Umbilical cord (tissue), 2 donors: ENCODE data around the gene FILIP1. TPM values are rescaled to one million over a fixed set of nuclear protein-coding genes. Genes with fewer than 3 reads are reported as not detected.
A peak's percentile ranks its signal among the peaks of the same experiment; 100 is the strongest.

ENCODE experiments used
- DNase-seq: peaks from one replicate; pipeline ENCODE4 v3.0.0-alpha.2; 2015; ENCODE audit warnings: low spot score
- total RNA-seq: library from RNA; depleted of rRNA; stranded (reverse); fragments of >200 nt; gene quantifications from one replicate; pipeline ENCODE4 v1.2.3, GENCODE V29; 2014; ENCODE audit warnings: low replicate concordance; ENCODE audit not compliant: insufficient read depth

The FILIP1 gene
- total RNA-seq, 1 donor from 2014 or later, result 79.2 TPM

DNA sequence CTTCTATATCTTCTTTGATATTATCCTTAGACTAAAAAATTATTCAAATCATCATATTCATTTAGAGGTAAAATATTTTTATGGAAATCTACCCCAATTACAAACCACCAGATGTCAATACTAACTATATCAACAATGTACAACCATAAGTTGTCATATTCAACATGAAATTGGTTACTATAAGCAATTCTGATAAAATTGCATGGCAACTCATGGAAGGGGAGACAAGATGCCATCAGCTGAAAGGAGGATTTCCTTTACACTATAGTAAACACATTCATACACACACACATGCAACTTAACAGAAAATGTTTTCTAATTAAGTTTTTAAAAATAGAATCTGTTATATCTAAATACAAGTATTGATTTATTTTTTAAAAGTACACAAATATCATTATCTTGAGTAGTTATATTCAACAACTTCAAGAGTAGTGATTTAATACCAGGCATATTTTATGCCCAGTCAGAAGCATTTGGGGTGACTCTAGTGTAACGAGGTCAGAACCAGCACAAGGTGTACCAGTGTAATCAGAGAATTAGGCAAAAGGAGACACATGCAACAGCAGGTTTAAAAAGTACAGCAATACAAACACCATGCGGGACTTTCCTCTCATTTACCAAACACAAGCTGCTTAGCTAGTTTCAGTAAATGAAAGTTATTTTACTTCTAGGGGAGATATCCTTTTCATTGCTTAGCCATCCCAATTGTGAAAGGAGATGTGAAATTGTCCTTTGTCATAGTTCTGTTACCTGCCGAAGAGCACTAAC, 1.0 kb downstream of the FILIP1 start:
- DNase-seq, result peak; percentile 30

DNA sequence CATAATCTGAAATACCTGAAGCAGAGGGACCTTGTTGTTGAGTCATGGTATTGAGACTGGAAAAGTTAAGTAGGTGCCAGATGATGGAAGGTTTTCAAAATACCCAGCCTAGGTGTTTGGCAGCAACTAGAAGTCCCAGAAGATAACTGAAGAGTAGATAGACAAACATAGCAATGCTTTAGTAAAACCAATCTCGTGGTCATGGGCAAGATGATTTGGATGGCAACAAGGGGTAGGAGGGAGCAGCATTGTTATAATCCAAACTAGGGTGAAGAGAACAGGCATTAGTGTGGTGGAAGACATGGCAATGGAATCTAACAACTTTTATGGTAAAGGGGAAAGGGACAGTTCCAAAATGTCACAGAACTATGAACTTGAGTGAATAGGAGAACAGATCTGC, 2.3 kb downstream of the FILIP1 start:
- DNase-seq, result no peak

DNA sequence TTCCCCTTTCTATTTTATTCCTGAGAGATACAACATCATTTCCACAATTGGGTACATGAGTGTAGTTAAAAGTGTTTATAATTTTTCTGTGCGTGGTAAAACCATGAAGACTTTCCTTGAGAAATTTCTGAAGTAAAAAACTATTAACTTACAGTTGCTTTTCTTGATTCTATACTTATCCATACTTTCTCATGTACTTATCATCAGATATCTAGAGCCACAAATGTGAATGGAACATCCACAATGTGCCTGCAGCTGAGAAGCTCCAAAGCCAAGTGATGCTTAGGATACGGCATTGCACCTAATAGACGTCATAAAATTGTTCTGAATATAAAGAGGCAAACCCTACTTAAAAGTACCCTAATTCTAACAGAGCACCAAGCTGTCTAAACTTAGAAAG, 2.9 kb downstream of the FILIP1 start:
- peak; percentile 23 for DNase-seq

DNA sequence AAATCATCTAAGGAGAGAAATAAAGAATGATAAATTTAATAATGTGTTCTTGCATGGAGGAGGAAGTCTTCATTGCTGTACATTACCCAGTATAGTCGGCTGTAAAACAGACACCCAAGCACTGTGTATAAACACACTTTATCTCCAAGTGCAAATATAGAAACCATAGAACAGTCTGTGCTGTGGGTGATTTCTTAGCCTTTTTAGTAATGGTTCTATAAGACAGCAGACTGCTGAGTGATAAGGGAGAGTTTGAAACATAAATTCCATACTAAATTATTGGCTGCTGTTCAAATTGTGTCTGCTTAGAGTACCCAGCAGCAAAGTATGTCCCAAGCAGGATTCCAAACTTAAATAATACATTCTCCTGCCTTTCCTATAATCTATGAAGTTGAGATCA, 4.6 kb downstream of the FILIP1 start:
- DNase-seq, result peak; percentile 94

DNA sequence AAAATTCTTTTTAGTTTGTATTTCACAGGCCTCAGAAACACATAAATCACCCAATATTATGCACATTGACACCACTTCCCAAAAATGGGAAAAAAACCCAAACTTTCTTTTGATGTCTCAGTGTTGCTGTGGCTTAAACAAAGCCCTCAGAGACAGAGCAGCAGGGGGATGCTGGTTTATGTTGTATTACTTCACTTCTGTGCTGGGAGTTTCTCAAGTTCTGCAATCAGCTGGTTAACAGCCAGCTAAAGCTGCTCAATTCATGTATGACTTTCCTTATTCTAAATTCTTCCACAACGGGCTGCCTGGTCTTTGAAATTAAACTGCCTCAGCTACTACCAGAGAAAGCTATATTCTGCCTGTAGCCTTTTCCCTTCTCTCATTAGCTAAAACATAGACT, 5.6 kb downstream of the FILIP1 start:
- DNase-seq, result peak; percentile 96

DNA sequence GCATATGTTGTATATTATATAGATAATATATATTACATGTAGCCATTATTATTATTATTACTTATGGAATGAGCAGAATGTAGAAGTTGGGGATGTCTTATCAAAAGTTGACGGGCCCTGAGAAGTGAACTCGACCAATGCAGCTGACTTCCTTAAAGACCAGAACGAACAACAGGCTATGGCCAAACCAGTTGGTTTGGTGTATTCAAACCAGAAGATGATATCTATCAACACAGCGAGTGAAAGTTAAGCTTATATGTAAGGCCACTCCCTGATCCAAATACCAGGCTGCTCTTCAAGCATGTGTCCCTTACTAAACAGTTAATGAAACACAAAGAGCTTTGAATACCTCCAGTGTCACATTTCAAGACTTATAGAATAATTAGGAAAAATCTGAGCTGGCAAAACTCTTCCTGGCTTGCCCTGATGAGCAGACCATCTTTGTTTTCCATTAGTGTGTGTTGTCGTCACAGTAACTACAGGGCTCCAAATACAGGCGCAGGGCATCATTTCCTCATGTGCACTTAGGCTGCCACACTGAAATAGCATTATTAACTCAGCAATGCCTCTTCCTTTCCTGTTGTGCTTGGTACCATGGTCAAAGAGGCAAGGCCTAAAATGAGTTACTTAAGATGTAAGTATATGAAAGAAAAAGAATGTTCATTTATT, 6.6 kb downstream of the FILIP1 start:
- DNase-seq, result peak; percentile 29

DNA sequence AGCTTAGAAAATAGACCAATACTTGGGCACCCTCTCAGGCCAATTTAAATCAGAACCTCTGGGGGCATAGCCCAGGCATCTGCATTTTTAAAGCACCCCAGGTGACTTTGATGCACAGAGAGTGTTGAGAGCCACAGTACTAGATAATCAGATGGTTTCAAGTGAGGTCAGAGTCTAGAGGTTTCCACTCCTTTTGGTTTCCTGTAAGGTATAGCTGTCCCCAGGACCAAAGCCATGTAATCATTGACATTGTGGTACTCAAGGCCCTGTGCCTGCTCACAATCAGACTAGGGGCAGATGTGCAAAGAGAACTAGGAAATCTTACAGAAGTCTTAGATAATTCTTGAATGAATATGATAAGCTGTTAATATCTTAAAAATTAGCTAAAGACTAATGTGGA, 9.1 kb downstream of the FILIP1 start:
- no peak for DNase-seq

DNA sequence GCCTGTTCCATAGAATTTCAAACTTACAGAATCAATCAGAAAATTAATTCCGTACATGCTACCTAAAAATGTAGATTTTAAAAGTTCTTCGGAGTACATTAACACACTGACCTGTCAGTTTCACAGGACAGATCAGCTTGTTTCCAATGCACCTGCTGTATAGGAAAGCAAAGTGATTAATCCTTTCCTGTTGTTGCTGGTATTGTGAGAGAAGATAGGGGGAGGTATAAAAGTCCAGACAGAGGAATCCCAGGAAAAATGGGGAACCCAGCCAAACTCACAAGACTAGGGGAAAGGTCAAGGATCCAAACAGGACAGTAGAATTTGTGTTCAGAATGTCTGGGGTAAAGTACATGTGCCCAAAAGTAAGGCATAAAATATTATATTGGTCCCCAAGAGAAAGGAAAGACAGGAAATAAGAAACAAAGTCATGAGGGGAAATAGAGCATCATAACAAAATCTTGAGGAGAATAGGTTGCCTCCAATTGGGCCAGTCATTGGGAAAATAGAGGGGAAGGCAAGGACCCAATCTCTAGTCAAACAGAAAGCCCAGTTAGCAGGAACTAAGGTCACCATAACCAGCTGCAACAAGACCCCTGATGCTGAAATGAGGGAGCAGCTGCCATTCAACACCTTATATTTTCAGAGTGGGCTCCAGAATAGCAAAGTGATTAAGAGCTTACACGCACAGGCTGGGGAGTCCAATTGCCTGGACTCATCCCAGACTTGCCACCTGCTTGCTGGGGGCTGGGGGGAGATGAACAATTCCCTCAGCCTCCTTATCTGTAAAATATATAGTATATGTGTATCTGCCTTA, 10.3 kb downstream of the FILIP1 start:
- no peak for DNase-seq

DNA sequence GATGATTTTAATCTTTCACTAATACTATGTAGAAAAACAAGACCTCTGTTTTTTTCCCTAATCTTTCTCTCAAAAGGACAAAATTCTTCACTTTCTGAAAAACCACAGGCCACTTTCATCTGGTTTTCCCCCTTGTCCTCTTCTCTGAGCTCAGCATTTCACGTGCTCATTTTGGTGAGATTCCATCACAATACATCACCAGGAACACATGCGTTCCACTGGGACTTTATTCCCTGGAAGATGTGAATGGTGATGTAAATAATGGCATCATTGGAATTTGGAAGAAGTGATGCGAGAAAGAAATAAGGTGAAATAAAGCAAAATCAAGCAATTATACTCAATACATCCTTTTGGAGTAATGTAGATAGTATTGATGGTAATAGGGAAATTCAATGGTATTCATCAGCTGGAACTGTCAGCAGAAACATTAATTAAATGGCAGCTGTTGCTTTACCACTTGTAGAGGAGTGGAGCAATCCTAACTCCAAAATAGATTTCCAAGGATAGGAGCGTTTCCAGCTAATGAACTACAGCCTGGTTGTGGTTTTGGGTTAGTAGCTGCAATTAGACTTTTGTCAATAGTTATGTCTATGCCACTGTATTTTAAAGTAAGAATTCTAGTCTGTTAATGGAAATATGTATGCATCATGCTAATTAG, 11.5 kb downstream of the FILIP1 start:
- no peak for DNase-seq

DNA sequence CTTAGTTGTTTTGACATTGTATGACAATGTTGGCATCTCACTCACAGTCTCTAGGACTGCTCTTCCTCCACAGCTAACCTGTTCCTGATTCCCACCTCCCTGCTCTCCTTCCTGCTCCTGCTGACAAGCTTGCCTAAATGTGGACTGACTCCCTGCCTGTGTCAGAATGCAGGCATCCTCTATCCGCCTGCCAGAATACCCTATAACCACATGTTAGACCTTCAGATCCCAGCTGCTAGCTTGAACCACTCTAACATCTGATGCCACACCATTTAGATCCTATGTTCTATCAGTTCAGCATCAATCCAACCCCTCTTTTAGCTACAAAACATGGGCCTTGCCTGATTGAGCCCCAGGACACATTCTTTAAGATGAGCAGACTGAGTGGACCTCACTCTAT, 12.2 kb downstream of the FILIP1 start:
- DNase-seq, result no peak

DNA sequence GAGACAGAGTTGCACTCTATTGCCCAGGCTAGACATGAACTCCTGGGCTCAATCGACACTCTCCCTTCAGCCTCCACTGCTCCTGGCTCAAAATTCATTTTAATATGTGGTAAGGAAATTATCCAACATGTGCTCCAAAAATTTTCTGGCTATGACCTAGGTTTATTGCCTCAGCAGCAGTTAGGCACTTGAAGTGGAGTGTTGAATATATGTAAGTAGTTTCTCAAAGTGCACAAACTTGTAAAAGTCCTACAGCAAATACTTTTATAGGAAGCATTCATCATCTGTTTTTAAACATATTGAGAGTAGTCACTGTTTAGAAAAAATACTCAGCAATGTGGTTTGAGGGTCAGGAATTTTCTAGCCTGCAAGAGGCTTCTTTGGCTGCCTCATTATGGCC, 13.2 kb downstream of the FILIP1 start:
- DNase-seq, result no peak

DNA sequence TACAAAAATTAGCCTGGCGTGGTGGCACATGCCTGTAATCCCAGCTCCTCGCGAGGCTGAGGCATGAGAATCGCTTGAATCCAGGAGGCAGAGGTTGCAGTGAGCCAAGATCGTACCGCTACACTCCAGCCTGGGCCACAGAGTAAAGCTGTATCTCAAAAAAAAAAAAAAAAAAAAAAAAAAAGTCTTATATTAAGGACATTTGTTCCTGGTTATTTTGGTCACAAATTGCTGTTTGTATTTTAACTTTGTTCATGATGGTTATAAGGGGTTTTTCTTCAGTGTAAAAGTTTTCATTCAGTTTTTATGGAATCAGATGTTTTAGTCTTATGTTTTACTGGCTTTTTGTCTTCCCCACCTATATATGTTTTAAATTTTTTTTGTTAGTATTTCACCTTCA, 13.9 kb downstream of the FILIP1 start:
- DNase-seq, result no peak

DNA sequence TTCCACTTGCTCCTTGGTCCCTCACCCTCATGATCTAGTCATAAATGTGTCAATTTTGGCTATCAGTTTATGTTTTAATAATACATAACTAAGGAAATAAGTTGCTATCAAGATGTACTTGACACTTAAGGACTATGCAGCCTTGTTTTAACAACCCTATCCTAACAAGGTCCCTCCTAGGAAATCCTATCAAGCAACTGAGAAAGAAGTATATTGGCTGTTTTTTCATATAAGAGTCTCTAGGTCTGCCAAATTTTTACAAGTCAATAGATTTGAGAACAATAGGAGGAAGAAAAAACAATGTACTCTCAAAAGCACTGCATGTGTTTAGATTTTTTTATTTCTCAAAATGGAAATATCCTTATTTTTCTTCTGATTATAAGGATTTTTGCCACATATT, 14.7 kb downstream of the FILIP1 start:
- no peak for DNase-seq

DNA sequence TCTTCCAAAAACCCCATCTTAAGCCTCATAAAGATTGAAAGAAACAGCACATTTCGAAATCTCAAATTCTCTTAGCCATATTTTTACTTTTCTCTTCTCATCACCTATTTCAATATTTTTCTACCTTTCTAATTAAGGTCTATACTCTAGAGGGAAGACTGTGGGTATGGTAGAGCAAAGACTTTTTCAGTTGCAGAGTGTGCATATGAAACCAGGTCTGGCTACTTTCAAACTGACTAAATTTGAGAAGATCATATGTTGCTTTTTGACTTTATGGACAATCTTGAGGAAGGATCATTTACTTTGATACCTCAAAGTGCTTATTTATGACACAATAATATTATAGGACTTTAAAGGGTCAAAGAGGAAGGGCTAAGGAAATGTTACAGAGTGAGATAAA, 20.7 kb downstream of the FILIP1 start:
- no peak for DNase-seq

DNA sequence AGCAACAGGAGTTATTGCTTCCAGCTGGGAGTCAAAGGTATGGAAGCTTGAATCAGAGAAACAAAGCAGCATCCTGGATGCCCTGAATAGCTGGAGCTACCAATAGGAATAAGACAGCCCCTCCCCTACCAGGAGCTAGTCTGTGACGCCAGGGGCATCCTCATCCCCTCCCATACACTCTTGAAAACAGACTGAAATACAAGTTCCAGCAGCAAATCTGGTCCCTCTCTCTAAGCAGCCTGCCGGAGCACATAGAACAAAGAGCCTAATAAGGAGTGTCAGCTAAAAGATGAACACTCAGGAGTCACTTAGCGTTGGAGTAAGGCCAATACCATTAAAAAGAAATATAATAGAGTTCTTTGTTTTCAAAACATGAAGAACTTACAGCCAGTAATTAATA, 25.6 kb downstream of the FILIP1 start:
- no peak for DNase-seq

DNA sequence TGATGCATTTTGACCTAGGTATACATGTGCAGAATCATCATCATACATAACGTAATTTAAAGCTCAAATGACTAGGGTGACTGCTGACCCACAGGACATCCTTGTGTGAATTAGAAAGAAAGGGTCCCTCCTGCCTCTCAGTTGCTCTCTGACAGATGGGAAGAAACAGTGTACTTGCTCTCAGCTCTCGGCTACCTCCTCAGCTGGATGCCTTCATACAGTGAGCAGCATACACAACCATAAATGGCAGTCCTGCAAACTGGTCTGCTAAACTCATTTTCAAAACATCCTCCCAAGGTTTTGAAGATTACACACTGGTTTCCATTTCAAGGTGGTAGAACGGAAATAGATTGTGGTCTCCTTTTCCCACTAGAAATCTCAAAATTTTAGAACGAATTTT, 26.3 kb downstream of the FILIP1 start:
- DNase-seq, result no peak

DNA sequence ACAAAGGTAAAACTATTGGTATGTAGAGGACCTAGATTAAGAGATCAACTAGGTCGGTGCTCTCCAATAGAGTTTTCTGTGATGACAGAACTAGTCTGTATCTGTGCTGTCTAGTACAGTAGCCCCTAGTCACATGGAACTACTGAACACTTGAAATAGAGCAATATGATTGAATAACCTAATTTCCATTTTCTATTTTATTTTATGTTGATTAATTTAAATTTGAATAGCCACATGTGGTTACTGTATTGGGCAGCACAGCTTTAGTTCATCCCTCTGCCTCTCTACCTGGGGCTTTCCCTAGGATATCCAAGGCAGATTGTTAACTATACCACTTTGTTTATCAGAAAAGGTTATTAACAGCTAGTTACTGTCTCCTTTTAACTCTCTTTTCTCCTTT, 27.0 kb downstream of the FILIP1 start:
- no peak for DNase-seq

DNA sequence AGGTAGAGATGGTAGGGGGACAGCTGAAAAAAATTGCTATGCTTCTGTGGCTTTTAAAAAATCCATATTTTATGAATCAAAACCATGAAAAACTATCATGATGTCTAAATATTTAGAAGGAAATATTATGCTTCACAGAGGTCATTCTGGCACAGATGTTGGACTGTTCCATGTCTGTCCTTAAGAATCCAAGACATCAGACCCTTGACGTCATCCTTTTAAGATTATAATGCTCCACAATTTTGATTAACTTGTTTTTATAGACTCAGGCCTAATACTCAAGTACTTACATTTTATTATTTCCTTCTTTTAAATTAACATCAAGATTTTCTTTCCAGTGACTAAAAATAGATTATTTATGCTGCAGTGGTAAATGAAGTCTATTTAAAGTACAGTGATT, 29.7 kb downstream of the FILIP1 start:
- DNase-seq, result peak; percentile 64

DNA sequence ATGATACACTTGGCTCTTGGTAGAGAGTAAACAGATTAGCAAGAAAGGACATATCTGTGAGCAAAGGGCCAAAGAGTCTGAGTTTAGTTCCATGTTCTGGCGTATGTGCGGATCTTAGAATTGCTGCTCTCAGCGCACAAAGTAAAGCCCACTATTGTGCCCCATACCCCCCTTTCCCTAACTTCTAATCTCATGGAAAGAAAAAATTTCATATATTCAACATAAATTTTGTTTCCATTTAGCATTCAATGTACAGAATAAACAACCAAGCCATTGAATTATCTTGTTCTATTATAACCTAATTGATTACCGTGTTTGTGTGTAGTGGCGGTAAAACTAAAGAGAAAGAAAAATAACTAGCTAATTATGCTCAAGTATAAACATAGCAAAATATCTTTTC, 30.5 kb downstream of the FILIP1 start:
- no peak for DNase-seq

DNA sequence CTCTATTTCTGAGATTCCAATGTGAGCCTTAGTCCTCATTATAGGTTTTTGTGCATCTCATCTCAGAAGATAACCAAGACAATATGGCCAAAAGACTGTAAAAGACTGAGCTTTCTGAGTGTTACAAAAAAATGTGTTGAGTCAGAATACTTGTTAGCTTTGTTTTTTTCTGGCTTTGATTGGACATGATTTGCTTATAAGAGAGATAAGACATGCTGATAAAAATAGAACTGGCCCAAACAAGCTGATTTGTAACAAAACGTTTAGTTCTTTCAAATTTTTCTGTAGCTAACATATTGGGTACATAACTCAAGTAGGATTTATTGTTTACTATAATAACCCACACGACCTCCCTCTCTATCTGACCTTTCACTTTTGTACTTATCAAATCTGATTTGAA, 32.9 kb downstream of the FILIP1 start:
- DNase-seq, result peak; percentile 21

DNA sequence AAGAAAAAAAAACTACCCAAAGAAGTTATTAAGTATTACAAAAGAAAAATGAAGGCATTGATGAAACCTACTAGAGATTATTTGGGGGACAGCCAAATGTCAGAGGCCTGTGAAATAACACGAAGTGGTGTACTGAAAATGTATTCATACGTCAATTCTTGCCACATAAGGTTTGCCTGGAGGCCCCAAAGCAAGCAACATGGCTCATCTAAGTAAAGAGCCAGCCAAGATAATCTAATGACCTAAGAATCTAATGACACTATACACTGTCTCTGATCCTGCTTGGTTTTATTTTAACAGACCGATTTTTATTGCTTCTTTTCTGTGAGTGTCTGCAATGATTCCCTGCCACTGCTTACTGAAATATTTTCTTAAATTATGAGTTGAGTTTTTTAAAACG, 34.7 kb downstream of the FILIP1 start:
- peak; percentile 70 for DNase-seq

DNA sequence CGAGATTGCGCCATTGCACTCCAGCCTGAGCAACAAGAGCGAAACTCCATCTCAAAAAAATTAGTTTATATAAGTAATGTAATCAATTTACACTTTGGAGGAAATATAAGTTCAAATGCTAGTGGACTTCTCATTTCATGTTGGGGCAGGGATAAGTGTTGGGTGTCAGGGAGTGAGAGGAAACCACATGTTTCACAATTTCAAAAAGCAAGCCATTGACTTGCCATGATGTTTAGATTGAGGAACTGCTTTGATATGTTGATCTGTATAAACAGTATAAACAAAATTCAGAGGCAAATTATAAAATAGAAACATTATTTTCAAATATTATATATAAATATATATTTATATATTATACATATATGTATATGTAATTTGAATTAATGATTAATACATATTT, 42.7 kb downstream of the FILIP1 start:
- DNase-seq, result no peak
